Measurements from ENCODE around the gene GRIK4.

The GRIK4 gene

GRCh38 chr11:120931057-120931779 lies 419.7 kb downstream of the GRIK4 start:
- DNase-seq, result no peak

GRCh38 chr11:120932305-120932915 lies 420.9 kb downstream of the GRIK4 start:
- no peak for DNase-seq

DNA sequence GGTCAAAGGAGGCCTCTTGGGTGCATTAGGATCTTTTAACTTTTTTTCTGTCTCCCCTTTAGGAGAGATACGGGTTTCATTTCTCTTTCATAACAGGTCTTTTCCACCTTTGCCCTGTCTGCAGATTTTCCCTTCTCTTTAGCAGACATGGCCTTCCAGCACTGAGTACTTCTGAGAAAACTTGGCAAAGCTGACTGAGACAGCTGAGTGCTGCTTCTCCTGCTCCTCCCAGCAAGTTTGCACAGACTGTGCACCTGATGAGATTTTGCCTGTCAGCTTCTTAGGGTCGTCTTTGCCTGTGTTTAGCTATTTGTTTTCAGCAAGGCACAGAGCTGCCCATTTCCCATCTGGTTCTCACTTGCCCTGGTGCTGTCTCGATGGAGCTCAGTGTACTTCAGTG lies 424.8 kb downstream of the GRIK4 start:
- no peak for DNase-seq

- no peak for DNase-seq
These were observed 426.0 kb downstream of the GRIK4 start for GRCh38 chr11:120937501-120937900.

GRCh38 chr11:120938260-120938659 lies 426.7 kb downstream of the GRIK4 start:
- no peak for DNase-seq

DNA sequence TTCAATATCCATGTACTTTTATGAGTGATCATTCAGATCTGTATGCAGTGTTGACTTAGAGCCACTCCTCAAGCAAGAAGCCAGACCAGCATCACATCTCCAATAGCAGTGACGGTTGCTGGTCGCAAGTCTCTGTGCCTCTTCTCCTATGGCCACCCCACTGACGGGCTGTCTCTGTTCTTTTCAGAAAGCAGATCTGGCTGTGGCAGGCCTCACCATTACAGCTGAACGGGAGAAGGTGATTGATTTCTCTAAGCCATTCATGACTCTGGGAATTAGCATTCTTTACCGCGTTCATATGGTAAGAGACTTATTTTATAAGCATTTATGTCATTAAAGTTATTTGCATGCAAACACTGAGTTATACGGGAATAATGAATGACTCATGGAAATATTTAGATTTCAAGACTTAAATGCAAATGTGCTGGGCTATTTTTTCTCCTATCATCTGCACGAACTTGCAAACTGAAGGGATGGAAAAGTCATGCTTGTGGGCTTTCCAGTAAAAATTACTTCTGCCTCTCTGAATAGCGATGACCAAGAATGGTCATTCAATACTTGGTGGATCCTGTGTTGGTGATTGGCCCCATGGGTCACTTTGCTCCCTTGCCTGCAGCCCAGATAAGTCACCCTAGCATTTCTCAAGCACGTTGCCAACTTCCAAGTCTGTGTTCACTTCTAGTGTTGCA lies 428.8 kb downstream of the GRIK4 start:
- no peak for DNase-seq

GRCh38 chr11:120941000-120941399 lies 429.5 kb downstream of the GRIK4 start:
- DNase-seq, result no peak

GRCh38 chr11:120942701-120943100 lies 431.2 kb downstream of the GRIK4 start:
- DNase-seq, result no peak

GRCh38 chr11:120945042-120945441 lies 433.5 kb downstream of the GRIK4 start:
- DNase-seq, result no peak

DNA sequence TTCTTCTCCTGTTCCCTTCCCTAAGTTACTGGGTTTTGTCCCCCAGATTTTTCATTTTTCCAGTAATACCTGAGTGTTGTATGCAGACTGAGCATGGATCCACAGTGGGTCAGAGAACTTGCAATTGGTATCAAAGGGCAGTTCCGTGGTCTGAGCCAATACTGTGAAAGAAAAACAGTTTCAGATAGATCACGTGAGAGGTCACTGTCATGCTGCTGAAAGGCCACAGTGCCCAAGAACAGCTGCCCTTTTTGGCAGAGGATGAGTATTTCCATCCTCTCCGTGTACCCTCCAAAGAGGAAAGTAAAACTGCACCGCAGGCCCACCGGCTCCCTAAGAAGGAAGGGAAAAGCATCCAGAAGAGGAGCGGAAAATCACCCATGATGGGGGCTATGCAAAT lies 439.3 kb downstream of the GRIK4 start:
- DNase-seq, result no peak

- peak; percentile 85 for DNase-seq
These were observed 441.2 kb downstream of the GRIK4 start for GRCh38 chr11:120952461-120953434.

- no peak for DNase-seq
These were observed 442.8 kb downstream of the GRIK4 start for GRCh38 chr11:120954381-120954780.

DNA sequence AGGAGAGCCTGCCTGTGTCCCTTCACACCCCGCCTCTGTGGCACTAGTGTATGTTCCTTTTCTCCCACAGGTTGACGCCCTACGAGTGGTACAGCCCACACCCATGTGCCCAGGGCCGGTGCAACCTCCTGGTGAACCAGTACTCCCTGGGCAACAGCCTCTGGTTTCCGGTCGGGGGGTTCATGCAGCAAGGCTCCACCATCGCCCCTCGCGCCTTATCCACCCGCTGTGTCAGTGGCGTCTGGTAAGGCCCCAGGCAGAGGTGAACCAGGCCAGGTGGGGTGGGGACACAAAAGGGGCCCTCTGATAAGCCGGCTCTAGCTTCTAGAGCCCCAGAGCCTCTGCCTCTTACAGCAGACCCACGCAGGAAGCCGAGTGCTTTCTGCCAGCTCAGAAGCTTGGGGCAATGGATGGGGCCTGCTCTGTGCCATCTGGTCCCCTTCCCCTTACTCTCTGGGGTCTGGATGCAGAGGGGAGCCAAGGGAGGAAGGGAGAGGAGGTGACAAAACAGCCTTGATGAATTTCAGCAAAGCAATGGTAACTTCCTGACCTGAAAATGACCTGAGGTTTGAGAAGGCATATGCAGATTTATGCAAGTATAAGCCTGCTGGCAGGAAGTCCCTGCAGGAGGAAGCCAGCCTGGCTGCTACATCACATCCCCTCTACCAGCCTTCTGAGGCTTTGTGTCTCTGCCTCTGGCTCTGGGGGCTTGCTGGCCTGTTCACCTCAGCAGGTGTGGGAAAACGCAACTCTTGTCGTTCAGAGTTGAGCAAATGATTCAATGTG lies 445.4 kb downstream of the GRIK4 start:
- no peak for DNase-seq

DNA sequence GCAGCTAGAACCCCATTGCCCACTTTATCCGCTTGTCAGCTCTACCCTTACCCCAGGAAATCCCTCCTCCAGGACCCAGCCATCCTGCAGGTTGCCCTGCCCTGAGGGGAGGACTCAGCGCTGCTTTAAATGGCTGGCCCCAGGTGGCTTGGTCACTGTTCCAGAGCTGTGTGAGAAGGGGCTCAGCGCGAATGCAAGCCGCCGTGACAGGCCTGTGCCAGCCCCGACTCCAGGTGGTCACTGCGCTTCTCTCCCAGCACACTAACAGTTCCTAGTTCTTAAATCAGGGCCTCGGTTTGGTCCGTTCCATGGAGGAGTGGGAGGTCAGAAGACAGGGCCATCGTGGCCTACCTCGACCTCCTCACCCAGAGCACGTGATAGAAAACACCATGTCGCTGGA lies 446.6 kb downstream of the GRIK4 start:
- no peak for DNase-seq

DNA sequence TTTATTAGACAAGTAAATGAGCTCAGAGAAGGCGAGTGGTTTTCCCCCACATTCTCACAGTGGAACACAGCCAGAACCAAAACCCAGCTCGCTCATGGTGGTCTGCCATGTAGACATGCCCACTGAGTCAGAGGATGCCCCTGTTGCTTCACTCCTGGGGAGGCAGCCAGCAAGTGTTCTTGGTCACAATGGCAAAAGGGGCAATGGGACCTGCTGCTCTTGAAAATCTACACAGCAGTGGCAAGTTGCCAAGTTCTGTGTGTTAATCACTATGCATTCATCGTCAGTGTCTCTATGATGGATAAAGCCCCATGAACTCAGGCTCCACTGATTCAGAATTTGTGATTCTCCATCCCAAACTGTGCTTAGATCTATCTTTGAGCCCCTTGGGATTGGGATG lies 447.6 kb downstream of the GRIK4 start:
- DNase-seq, result no peak

DNA sequence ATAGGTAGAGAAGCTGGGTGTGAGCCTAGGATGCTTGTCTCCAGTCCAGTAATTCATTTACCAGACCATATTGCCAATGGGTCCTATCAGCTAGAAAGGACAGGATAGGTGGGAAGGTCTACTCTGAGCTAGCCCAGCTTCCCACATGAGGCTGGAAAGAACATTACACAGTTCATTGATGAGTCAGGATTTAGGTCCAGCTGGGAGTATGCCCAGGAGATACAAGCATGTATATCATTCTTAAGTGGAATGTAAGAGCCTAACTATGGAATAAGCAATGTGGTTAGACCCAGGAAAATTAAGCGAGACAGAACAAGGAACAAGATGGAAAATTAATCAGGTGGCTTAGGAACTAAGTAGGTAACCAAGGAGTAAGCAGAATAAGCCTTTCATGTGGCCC lies 453.3 kb downstream of the GRIK4 start:
- no peak for DNase-seq

GRCh38 chr11:120966840-120967239 lies 455.3 kb downstream of the GRIK4 start:
- no peak for DNase-seq

GRCh38 chr11:120969993-120970392 lies 458.4 kb downstream of the GRIK4 start:
- DNase-seq, result no peak

- DNase-seq, result no peak
These were observed 460.3 kb downstream of the GRIK4 start for GRCh38 chr11:120971825-120972224.

DNA sequence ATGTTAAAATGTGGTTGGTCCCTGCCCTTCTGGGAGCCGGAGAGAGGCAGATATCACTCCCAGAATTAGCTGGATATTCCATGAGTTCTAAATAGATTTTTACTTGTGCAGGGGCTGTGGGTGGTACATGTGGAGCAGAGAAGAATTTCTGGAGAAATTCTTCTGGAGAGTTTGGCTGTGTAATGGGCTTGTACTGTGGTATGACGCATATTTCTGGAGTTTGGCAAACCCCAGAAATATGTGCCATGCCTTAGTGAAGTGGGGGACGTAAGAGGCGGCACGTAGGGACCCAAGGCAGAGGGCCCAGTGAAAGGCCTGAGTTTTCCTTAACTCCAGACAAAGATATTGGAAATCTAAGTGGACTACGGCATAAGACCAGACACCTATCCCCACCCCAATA lies 461.1 kb downstream of the GRIK4 start:
- no peak for DNase-seq

- DNase-seq, result no peak
These were observed 462.0 kb downstream of the GRIK4 start for GRCh38 chr11:120973501-120973900.

DNA sequence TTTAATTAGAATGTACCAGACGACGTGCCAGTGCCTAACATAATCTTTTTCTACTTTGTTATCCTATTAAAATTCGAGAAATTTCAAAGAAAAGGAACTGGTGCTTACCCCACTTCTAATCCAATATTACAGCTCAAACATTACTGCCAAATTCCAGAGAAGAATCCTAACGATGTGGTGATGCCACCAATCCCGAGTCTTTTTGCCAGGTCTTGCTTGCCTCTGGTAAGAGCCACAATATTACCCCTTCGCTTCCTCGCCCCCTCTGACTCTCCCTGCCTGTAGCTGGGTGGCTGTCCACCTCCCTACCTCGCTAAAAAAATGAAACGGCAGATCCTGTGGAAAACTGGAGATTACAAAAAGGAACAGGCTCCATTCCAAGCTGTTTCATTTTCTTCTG lies 462.9 kb downstream of the GRIK4 start:
- DNase-seq, result no peak
